ENCODE measurements around the gene UQCC2.

The UQCC2 gene

GRCh38 chr6:33691456-33692077 lies 19.9 kb downstream of the UQCC2 start:
- DNase-seq (ENCODE audit: low read depth): no peak

- no peak for DNase-seq (ENCODE audit: low read depth)
Observed at GRCh38 chr6:33690766-33691165, 20.7 kb downstream of the UQCC2 start.

- no peak for DNase-seq (ENCODE audit: low read depth)
Observed at GRCh38 chr6:33689879-33690278, 21.6 kb downstream of the UQCC2 start.

- DNase-seq (ENCODE audit: low read depth): no peak
Observed at GRCh38 chr6:33689148-33689494, 22.4 kb downstream of the UQCC2 start.

- no peak for DNase-seq (ENCODE audit: low read depth)
Observed at GRCh38 chr6:33688451-33689147, 22.9 kb downstream of the UQCC2 start.

- no peak for DNase-seq (ENCODE audit: low read depth)
Observed at GRCh38 chr6:33688006-33688405, 23.5 kb downstream of the UQCC2 start.

GRCh38 chr6:33686981-33687975 lies 24.2 kb downstream of the UQCC2 start:
- DNase-seq (ENCODE audit: low read depth): no peak

- no peak for DNase-seq (ENCODE audit: low read depth)
Observed at GRCh38 chr6:33686225-33686924, 25.1 kb downstream of the UQCC2 start.

GRCh38 chr6:33685411-33686224 lies 25.9 kb downstream of the UQCC2 start:
- no peak for DNase-seq (ENCODE audit: low read depth)

GRCh38 chr6:33684983-33685382 lies 26.5 kb downstream of the UQCC2 start:
- no peak for DNase-seq (ENCODE audit: low read depth)

GRCh38 chr6:33684428-33684896 lies 27.0 kb downstream of the UQCC2 start:
- no peak for DNase-seq (ENCODE audit: low read depth)

- DNase-seq (ENCODE audit: low read depth): no peak
Observed at GRCh38 chr6:33683576-33684427, 27.7 kb downstream of the UQCC2 start.

- no peak for DNase-seq (ENCODE audit: low read depth)
Observed at GRCh38 chr6:33683051-33683571, 28.4 kb downstream of the UQCC2 start.

GRCh38 chr6:33682341-33682740 lies 29.2 kb downstream of the UQCC2 start:
- no peak for DNase-seq (ENCODE audit: low read depth)

- no peak for DNase-seq (ENCODE audit: low read depth)
Observed at GRCh38 chr6:33679761-33680160, 31.7 kb downstream of the UQCC2 start.

GRCh38 chr6:33678932-33679490 lies 32.5 kb downstream of the UQCC2 start:
- no peak for DNase-seq (ENCODE audit: low read depth)

GRCh38 chr6:33678233-33678931 lies 33.1 kb downstream of the UQCC2 start:
- DNase-seq (ENCODE audit: low read depth): no peak

GRCh38 chr6:33677689-33678088 lies 33.8 kb downstream of the UQCC2 start:
- DNase-seq (ENCODE audit: low read depth): no peak

GRCh38 chr6:33677143-33677660 lies 34.3 kb downstream of the UQCC2 start:
- no peak for DNase-seq (ENCODE audit: low read depth)

Measured in activated gamma-delta T cell treated with anti-CD3 and anti-CD28 coated beads, Interleukin-2, amount 50 U/mL, for 16 hours (primary cell).